ENCODE results near the gene FAM20C. TPM values are rescaled to one million over a fixed set of nuclear protein-coding genes. Genes with fewer than 3 reads are reported as not detected.

FAM20C gene
- total RNA-seq, 1 experiment from 2014 or later = 62.6 TPM

DNA sequence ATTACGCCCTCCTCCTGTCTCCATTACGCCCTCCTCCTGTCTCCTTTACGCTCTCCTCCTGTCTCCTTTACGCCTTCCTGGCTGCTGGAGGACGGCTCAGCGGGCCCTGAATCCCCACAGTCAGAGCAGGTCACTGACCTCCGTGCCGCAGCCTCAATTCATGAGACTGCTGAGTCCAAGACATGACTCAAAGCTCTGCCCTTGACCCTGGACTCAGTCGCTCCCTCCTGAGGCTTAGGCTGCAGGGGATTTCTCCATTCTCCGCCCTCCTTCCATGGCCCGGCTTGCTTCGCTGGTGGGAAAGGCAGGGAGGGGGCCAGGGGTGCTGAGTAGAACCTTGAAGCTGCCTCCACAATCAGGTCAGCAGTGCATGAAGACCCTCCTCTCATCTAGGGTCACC, 76.6 kb downstream of the FAM20C start:
- Histone ChIP-seq H3K56ac (ENCODE audit: insufficient read length, low read depth, low read length) (no peak overlapping the region), H3K79me2 (ENCODE audit: insufficient read depth, low read length) (no peaks in the 10 kb centered on the region), H3K4me1 (ENCODE audit: insufficient read depth, low read length) (no peaks in the 10 kb centered on the region), H3K23me2 (ENCODE audit: insufficient read length, low read depth, low read length, poor library complexity, severe bottlenecking) (no peaks in the 10 kb centered on the region), H4K20me1 (ENCODE audit: control insufficient read depth, insufficient read depth, insufficient read length) (no peaks in the 10 kb centered on the region), H4K91ac (ENCODE audit: insufficient read length, low read depth, low read length) (no peak overlapping the region), H2BK5ac (ENCODE audit: insufficient read length, low read length) (no peak overlapping the region), H3K4me2 (ENCODE audit: insufficient read depth, insufficient read length, low read length) (no peak overlapping the region), H2BK12ac (ENCODE audit: insufficient read length, low read depth, low read length) (no peak overlapping the region), H2AK5ac (ENCODE audit: insufficient read length, low read length) (no peak overlapping the region), H3K4ac (ENCODE audit: low read depth, low read length) (no peak overlapping the region), H3K18ac (ENCODE audit: insufficient read length, low read depth, low read length) (no peak overlapping the region), H4K8ac (replicated peaks; ENCODE audit: insufficient read length, low read depth, low read length) (no peak overlapping the region), H2AFZ (ENCODE audit: low read length) (no peak overlapping the region), H4K5ac (ENCODE audit: insufficient read length, low read depth, low read length) (no peak overlapping the region), H2BK20ac (ENCODE audit: low read depth, low read length, poor library complexity, severe bottlenecking) (no peak overlapping the region), H3K27me3 (ENCODE audit: insufficient read depth, low read length) (no peaks in the 10 kb centered on the region), H3K27ac (ENCODE audit: insufficient read length, low read depth, low read length) (no peak overlapping the region), H3K9ac (ENCODE audit: extremely low read depth, insufficient read length, low read length) (no peak overlapping the region), H3K14ac (ENCODE audit: insufficient read depth, low read length) (no peak overlapping the region), H3K79me1 (ENCODE audit: insufficient read depth, low read depth, low read length, poor library complexity, severe bottlenecking) (no peaks in the 10 kb centered on the region), H2BK15ac (ENCODE audit: low read depth, low read length) (no peak overlapping the region), H2BK120ac (ENCODE audit: low read depth, low read length, poor library complexity, severe bottlenecking) (no peak overlapping the region), H3K9me3 (ENCODE audit: control insufficient read depth, low read depth, low read length) (peaks cover 13% of the 10 kb centered on the region), H3K23ac (ENCODE audit: insufficient read length, low read depth, low read length) (no peak overlapping the region), H3T11ph (ENCODE audit: low read length) (no peak overlapping the region)
- WGBS (ENCODE audit: extremely low coverage, insufficient read length, low lambda C conversion rate) = no CpG with 5 or more reads among the region's 12 CpGs
- DNase-seq = no peak
- Mint-ChIP-seq H3K36me3 (ENCODE audit: insufficient read depth in 1 of 3, low read depth in 3 of 3) (peaks cover 17 to 34% (median 20%) of the 10 kb centered on the region in 3 experiments), H3K9me3 (peaks cover 73 to 83% of the 10 kb centered on the region in 2 experiments), H3K4me1 (no peaks in the 10 kb centered on the region), H3K27ac (no peak overlapping the region; a peak in 1 of 7 replicates), H3K4me3 (no peak overlapping the region), H3K27me3 (ENCODE audit: low read depth) (peaks cover 54% of the 10 kb centered on the region)
- TF ChIP-seq, protein P1, sequence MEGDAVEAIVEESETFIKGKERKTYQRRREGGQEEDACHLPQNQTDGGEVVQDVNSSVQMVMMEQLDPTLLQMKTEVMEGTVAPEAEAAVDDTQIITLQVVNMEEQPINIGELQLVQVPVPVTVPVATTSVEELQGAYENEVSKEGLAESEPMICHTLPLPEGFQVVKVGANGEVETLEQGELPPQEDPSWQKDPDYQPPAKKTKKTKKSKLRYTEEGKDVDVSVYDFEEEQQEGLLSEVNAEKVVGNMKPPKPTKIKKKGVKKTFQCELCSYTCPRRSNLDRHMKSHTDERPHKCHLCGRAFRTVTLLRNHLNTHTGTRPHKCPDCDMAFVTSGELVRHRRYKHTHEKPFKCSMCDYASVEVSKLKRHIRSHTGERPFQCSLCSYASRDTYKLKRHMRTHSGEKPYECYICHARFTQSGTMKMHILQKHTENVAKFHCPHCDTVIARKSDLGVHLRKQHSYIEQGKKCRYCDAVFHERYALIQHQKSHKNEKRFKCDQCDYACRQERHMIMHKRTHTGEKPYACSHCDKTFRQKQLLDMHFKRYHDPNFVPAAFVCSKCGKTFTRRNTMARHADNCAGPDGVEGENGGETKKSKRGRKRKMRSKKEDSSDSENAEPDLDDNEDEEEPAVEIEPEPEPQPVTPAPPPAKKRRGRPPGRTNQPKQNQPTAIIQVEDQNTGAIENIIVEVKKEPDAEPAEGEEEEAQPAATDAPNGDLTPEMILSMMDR (conservative IDR thresholded peaks at IDR 0.05) = no peak
